ENCODE results near the gene RBM15B.

- TF ChIP-seq CTCF (optimal IDR thresholded peaks at IDR 0.05 in 1 of 3, IDR thresholded peaks at IDR 0.05 in 1 of 3, conservative IDR thresholded peaks at IDR 0.05 in 1 of 3; ENCODE audit: extremely low read depth in 1 of 3, insufficient read depth in 2 of 3, low read length in 3 of 3) (no peak), EZH2 (IDR thresholded peaks at IDR 0.05; ENCODE audit: low read length) (no peak)
These were observed 35.8 kb downstream of the RBM15B start for GRCh38 chr3:51426921-51427320.

Data from keratinocyte (primary cell).